ENCODE results near the gene AP5S1.
"Not testable (repeated sequence)": the region's sequence is repeated elsewhere in the genome, so short reads cannot be mapped to it uniquely, and the experiment has no call there.

DNA sequence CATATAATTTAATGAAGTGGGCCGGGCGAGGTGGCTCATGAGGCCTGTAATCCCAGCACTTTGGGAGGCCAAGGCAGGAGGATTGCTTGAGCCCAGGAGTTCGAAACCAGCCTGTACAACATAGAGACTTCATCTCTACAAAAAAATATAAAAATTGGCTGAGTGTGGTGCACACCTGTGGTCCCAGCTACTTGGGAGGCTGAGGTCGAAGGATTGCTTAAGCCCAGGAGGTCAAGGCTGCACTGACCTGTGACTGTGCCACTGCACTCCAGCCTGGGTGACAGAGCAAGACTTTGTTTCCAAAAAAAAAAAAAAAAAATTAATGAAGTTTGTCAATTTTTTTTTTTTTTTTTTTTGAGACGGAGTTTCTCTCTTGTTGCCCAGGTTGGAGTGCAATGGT, 9.5 kb downstream of the AP5S1 start:
- TF ChIP-seq RAD21 (CRISPR knock-in tag; IDR thresholded peaks at IDR 0.05); CHD2 (IDR thresholded peaks at IDR 0.05; ENCODE audit: low read depth, low read length); ZNF383 (CRISPR knock-in tag; IDR thresholded peaks at IDR 0.05; ENCODE audit: borderline replicate concordance); EP300 (IDR thresholded peaks at IDR 0.05; ENCODE audit: low read depth in 2 of 2, low read length in 2 of 2); EP300 (CRISPR knock-in tag; IDR thresholded peaks at IDR 0.05; ENCODE audit: borderline replicate concordance); CBX2 (IDR thresholded peaks at IDR 0.05; ENCODE audit: low read depth, low read length); CBX2 (CRISPR knock-in tag; IDR thresholded peaks at IDR 0.05; ENCODE audit: low read depth); ETV6 (CRISPR knock-in tag; conservative IDR thresholded peaks at IDR 0.05): not testable (repeated sequence)
- TF ChIP-seq, protein P1, sequence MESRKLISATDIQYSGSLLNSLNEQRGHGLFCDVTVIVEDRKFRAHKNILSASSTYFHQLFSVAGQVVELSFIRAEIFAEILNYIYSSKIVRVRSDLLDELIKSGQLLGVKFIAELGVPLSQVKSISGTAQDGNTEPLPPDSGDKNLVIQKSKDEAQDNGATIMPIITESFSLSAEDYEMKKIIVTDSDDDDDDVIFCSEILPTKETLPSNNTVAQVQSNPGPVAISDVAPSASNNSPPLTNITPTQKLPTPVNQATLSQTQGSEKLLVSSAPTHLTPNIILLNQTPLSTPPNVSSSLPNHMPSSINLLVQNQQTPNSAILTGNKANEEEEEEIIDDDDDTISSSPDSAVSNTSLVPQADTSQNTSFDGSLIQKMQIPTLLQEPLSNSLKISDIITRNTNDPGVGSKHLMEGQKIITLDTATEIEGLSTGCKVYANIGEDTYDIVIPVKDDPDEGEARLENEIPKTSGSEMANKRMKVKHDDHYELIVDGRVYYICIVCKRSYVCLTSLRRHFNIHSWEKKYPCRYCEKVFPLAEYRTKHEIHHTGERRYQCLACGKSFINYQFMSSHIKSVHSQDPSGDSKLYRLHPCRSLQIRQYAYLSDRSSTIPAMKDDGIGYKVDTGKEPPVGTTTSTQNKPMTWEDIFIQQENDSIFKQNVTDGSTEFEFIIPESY (CRISPR knock-in tag; IDR thresholded peaks at IDR 0.05) = not testable (repeated sequence)
- TF ChIP-seq, protein P2, sequence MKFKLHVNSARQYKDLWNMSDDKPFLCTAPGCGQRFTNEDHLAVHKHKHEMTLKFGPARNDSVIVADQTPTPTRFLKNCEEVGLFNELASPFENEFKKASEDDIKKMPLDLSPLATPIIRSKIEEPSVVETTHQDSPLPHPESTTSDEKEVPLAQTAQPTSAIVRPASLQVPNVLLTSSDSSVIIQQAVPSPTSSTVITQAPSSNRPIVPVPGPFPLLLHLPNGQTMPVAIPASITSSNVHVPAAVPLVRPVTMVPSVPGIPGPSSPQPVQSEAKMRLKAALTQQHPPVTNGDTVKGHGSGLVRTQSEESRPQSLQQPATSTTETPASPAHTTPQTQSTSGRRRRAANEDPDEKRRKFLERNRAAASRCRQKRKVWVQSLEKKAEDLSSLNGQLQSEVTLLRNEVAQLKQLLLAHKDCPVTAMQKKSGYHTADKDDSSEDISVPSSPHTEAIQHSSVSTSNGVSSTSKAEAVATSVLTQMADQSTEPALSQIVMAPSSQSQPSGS (CRISPR knock-in tag; IDR thresholded peaks at IDR 0.05) = not testable (repeated sequence)
- TF ChIP-seq, protein P3, sequence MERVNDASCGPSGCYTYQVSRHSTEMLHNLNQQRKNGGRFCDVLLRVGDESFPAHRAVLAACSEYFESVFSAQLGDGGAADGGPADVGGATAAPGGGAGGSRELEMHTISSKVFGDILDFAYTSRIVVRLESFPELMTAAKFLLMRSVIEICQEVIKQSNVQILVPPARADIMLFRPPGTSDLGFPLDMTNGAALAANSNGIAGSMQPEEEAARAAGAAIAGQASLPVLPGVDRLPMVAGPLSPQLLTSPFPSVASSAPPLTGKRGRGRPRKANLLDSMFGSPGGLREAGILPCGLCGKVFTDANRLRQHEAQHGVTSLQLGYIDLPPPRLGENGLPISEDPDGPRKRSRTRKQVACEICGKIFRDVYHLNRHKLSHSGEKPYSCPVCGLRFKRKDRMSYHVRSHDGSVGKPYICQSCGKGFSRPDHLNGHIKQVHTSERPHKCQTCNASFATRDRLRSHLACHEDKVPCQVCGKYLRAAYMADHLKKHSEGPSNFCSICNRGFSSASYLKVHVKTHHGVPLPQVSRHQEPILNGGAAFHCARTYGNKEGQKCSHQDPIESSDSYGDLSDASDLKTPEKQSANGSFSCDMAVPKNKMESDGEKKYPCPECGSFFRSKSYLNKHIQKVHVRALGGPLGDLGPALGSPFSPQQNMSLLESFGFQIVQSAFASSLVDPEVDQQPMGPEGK (CRISPR knock-in tag; IDR thresholded peaks at IDR 0.05) = not testable (repeated sequence)

All from HepG2 (cell line).